HepG2 (cell line): ENCODE data around the gene ZNF416. TPM values are rescaled to one million over a fixed set of nuclear protein-coding genes. Genes with fewer than 3 reads are reported as not detected.

Experiments
- BCL3 ChIP-seq: sonication (generic); formaldehyde crosslinking; IDR thresholded peaks from 2 replicates; pipeline ENCODE4 v1.5.1; 2020; ENCODE audit warnings: mild to moderate bottlenecking, missing genetic modification reagents, moderate library complexity
- ELF4 ChIP-seq: sonication (generic); formaldehyde crosslinking; IDR thresholded peaks from 2 replicates; pipeline ENCODE4 v1.5.0; 2020; ENCODE audit warnings: missing genetic modification reagents, mild to moderate bottlenecking, moderate library complexity, borderline replicate concordance
- JUN ChIP-seq: sonication (generic); formaldehyde crosslinking; IDR thresholded peaks from 2 replicates; pipeline ENCODE4 v1.4.0; 2020; ENCODE audit warnings: mild to moderate bottlenecking, missing genetic modification reagents
- MAX ChIP-seq: IDR thresholded peaks from 2 replicates; pipeline ENCODE4 v1.6.1; 2012; ENCODE audit warnings: inconsistent platforms
- MNT ChIP-seq: fragments of 450-650 bp; IDR thresholded peaks from 2 replicates; pipeline ENCODE4 v1.6.1; 2016
- MTF1 ChIP-seq: sonication (generic); formaldehyde crosslinking; IDR thresholded peaks from 2 replicates; pipeline ENCODE4 v1.5.0; 2020; ENCODE audit warnings: missing genetic modification reagents
- MYNN ChIP-seq: sonication (generic); formaldehyde crosslinking; IDR thresholded peaks from 2 replicates; pipeline ENCODE4 v1.4.0; 2020; ENCODE audit warnings: mild to moderate bottlenecking, low read depth, missing genetic modification reagents
- RBM22 ChIP-seq: fragments of 200-400 bp; formaldehyde crosslinking; optimal IDR thresholded peaks from 2 replicates; pipeline ENCODE3; 2017; ENCODE audit warnings: mild to moderate bottlenecking, low read length, moderate library complexity
- RNF219 ChIP-seq: sonication (generic); formaldehyde crosslinking; IDR thresholded peaks from 2 replicates; pipeline ENCODE4 v1.5.0; 2020; ENCODE audit warnings: mild to moderate bottlenecking, missing genetic modification reagents
- RXRB ChIP-seq: IDR thresholded peaks from 2 replicates; pipeline ENCODE4 v1.6.1; 2016; ENCODE audit warnings: borderline replicate concordance, missing genetic modification reagents, missing compliant biosample characterization
- SATB2 ChIP-seq: sonication (generic); formaldehyde crosslinking; IDR thresholded peaks from 2 replicates; pipeline ENCODE4 v1.5.0; 2020; ENCODE audit warnings: missing genetic modification reagents
- SIN3B ChIP-seq: fragments of 150-350 bp; IDR thresholded peaks from 2 replicates; pipeline ENCODE4 v1.6.1; 2014; ENCODE audit warnings: low read length
- SMAD9 ChIP-seq: sonication (generic); formaldehyde crosslinking; IDR thresholded peaks from 2 replicates; pipeline ENCODE4 v1.5.1; 2020; ENCODE audit warnings: mild to moderate bottlenecking, missing genetic modification reagents
- SP5 ChIP-seq: IDR thresholded peaks from 2 replicates; pipeline ENCODE4 v1.6.1; 2016; ENCODE audit warnings: low read depth, borderline replicate concordance
- STAT5B ChIP-seq: sonication (generic); formaldehyde crosslinking; IDR thresholded peaks from 2 replicates; pipeline ENCODE4 v1.4.0; 2020; ENCODE audit warnings: missing genetic modification reagents
- TCF7L2 ChIP-seq: IDR thresholded peaks from 2 replicates; pipeline ENCODE4 v1.6.1; 2011; ENCODE audit warnings: mild to moderate bottlenecking, low read depth, low read length, moderate library complexity
- TFE3 ChIP-seq: IDR thresholded peaks from 2 replicates; pipeline ENCODE4 v1.6.1; 2016
- THYN1 ChIP-seq: sonication (generic); formaldehyde crosslinking; IDR thresholded peaks from 2 replicates; pipeline ENCODE4 v1.8.1; 2023; ENCODE audit warnings: low read depth, mild to moderate bottlenecking, moderate library complexity, missing genetic modification reagents, borderline replicate concordance
- ZBTB20 ChIP-seq: sonication (generic); formaldehyde crosslinking; IDR thresholded peaks from 2 replicates; pipeline ENCODE4 v1.8.1; 2023; ENCODE audit warnings: missing genetic modification reagents, low read depth, mild to moderate bottlenecking, borderline replicate concordance
- ZBTB43 ChIP-seq: sonication (generic); formaldehyde crosslinking; conservative IDR thresholded peaks from 2 replicates; pipeline ENCODE4 v1.4.0; 2020; ENCODE audit warnings: missing genetic modification reagents
- ZNF180 ChIP-seq: sonication (generic); formaldehyde crosslinking; IDR thresholded peaks from 2 replicates; pipeline ENCODE4 v1.4.0; 2020; ENCODE audit warnings: low read depth, missing genetic modification reagents, borderline replicate concordance
- ZNF451 ChIP-seq: sonication (generic); formaldehyde crosslinking; IDR thresholded peaks from 2 replicates; pipeline ENCODE4 v1.5.0; 2020; ENCODE audit warnings: mild to moderate bottlenecking, missing genetic modification reagents
- ZNF776 ChIP-seq: sonication (generic); formaldehyde crosslinking; IDR thresholded peaks from 2 replicates; pipeline ENCODE4 v1.4.0; 2020; ENCODE audit warnings: mild to moderate bottlenecking, missing genetic modification reagents
- polyA plus RNA-seq, 8 experiments: library from polyadenylated mRNA; depleted of rRNA in 3 of 8; stranded (reverse) in 7 of 8; unstranded in 1 of 8; fragments of >200 nt; fragmentation: Illumina TruSeq in 4 of 8; extraction: Trizol in 4 of 8; gene quantifications; 2 replicates each; pipeline versions ENCODE4 v1.2.1 to v1.2.3, GENCODE V29; 2011 to 2016; ENCODE audit warnings: low read depth in 4 of 8, missing spikeins in 1 of 8, mixed read lengths in 1 of 8; ENCODE audit not compliant: insufficient read depth in 1 of 8
- total RNA-seq, 5 experiments: library from RNA; depleted of rRNA; stranded (reverse); fragments of >200 nt; fragmentation: Illumina TruSeq; extraction: Trizol; gene quantifications; 2 replicates each; pipeline ENCODE4 v1.2.3, GENCODE V29; 2016; ENCODE audit warnings: low read depth in 1 of 5

Gene ZNF416
- total and polyA plus RNA-seq, 2 of the 13 experiments (the other 11 are each of a cell fraction or from before 2014, with no cell fraction given), result 1.5 to 5.3 TPM

GRCh38 chr19:57527136-57527881 is 51.4 kb downstream of the ZNF416 start, which contains the start of gene ZNF549 (continued):
- peak; percentile 46; the same call in 1 of the 2 replicates for TF ChIP-seq TFE3 (CRISPR knock-in tag)
- no peak for TF ChIP-seq ZNF180 (CRISPR knock-in tag)
- peak; percentile 63 for TF ChIP-seq MNT
- TF ChIP-seq SMAD9 (CRISPR knock-in tag), result no peak
- TF ChIP-seq ZBTB43 (CRISPR knock-in tag), result no peak
- TF ChIP-seq ELF4, result no peak; the same call in 1 of the 2 replicates
- TF ChIP-seq SATB2, result no peak
- TF ChIP-seq ZNF776 (CRISPR knock-in tag), result no peak
- TF ChIP-seq THYN1 (CRISPR knock-in tag), result no peak
- peak; percentile 71 for TF ChIP-seq BCL3 (CRISPR knock-in tag)
- TF ChIP-seq MYNN, result no peak
- peak; percentile 52; the same call in 1 of the 2 replicates for TF ChIP-seq RXRB (CRISPR knock-in tag)
- no peak for TF ChIP-seq SP5 (CRISPR knock-in tag)
- no peak for TF ChIP-seq STAT5B (CRISPR knock-in tag)
- no peak for TF ChIP-seq RNF219
- TF ChIP-seq JUN (CRISPR knock-in tag), result no peak
- no peak for TF ChIP-seq RBM22
- TF ChIP-seq MTF1 (CRISPR knock-in tag), result no peak
- no peak for TF ChIP-seq TCF7L2
- TF ChIP-seq MAX, result peak; percentile 89
- no peak for TF ChIP-seq ZBTB20 (CRISPR knock-in tag)
- no peak for TF ChIP-seq ZNF451 (CRISPR knock-in tag)
- TF ChIP-seq SIN3B, result peak; percentile 54
